CD4-positive, alpha-beta T cell treated with Interleukin-17A for 1 hour (primary cell): ENCODE data around the gene CHST5.

ENCODE experiments used
- DNase-seq: peaks from one replicate; pipeline ENCODE4 v3.0.0-alpha.2; 2020

Gene CHST5

GRCh38 chr16:75535901-75536300, at the start of gene CHST5:
CHST5 (minus strand) TSS chr16:75536108; CDS start chr16:75530384, 5,724 bp downstream.
- no peak for DNase-seq

GRCh38 chr16:75584108-75584507, 48.2 kb upstream of the CHST5 start:
- no peak for DNase-seq

GRCh38 chr16:75579281-75579834, 43.5 kb upstream of the CHST5 start:
- DNase-seq: no peak

GRCh38 chr16:75578725-75579124, 42.8 kb upstream of the CHST5 start:
- no peak for DNase-seq

- DNase-seq: no peak
Observed at GRCh38 chr16:75578212-75578611, 42.3 kb upstream of the CHST5 start.

GRCh38 chr16:75576384-75576811, 40.5 kb upstream of the CHST5 start:
- DNase-seq: no peak

- DNase-seq: no peak
Observed at GRCh38 chr16:75575958-75576357, 40.0 kb upstream of the CHST5 start.

- no peak for DNase-seq
Observed at GRCh38 chr16:75573955-75574354, 38.0 kb upstream of the CHST5 start.

GRCh38 chr16:75572864-75573542, 37.1 kb upstream of the CHST5 start:
- DNase-seq: no peak

GRCh38 chr16:75570396-75571065, 34.6 kb upstream of the CHST5 start:
- DNase-seq: no peak

GRCh38 chr16:75567911-75568310, 32.0 kb upstream of the CHST5 start:
- DNase-seq: no peak

GRCh38 chr16:75566758-75567255, 30.9 kb upstream of the CHST5 start:
- peak; percentile 38 for DNase-seq

- DNase-seq: peak; percentile 93
Observed at GRCh38 chr16:75566040-75566757, 30.3 kb upstream of the CHST5 start, which contains the start of gene GABARAPL2. GABARAPL2 (plus strand) TSS chr16:75566379; CDS start chr16:75566487, 108 bp downstream.

GRCh38 chr16:75565640-75566039, 29.7 kb upstream of the CHST5 start:
- DNase-seq: no peak

GRCh38 chr16:75559564-75560372, 23.9 kb upstream of the CHST5 start:
- DNase-seq: no peak

GRCh38 chr16:75558846-75559401, 23.0 kb upstream of the CHST5 start:
- DNase-seq: no peak

- DNase-seq: no peak
Observed at GRCh38 chr16:75556431-75556950, 20.6 kb upstream of the CHST5 start.

- peak; percentile 97 for DNase-seq
Observed at GRCh38 chr16:75555707-75556430, 20.0 kb upstream of the CHST5 start, which contains the start of gene TMEM231. TMEM231 (minus strand) TSS chr16:75556252; CDS start chr16:75556209, 43 bp downstream.

GRCh38 chr16:75555213-75555706, 19.4 kb upstream of the CHST5 start:
- peak; percentile 16 for DNase-seq

GRCh38 chr16:75552951-75553350, 17.0 kb upstream of the CHST5 start:
- no peak for DNase-seq

- DNase-seq: peak; percentile 60
Observed at GRCh38 chr16:75550211-75550662, 14.3 kb upstream of the CHST5 start.
